D721Med (cell line): ENCODE results near the gene KDM5C.

Experiments
- DNase-seq: peaks from one replicate; pipeline ENCODE4 v3.0.0; 2011; ENCODE audit warnings: low spot score; ENCODE audit not compliant: insufficient read length
- FAIRE-seq: peaks from 2 replicates; lab custom pipeline; 2011; peaks lifted over from hg19 to GRCh38; lab: Jason Lieb, UNC
- CTCF ChIP-seq: IDR thresholded peaks from 2 replicates; pipeline ENCODE4 v1.5.1; 2012; ENCODE audit warnings: mild to moderate bottlenecking, control low read depth; ENCODE audit not compliant: insufficient read depth; ENCODE audit errors: missing control alignments

The KDM5C gene

DNA sequence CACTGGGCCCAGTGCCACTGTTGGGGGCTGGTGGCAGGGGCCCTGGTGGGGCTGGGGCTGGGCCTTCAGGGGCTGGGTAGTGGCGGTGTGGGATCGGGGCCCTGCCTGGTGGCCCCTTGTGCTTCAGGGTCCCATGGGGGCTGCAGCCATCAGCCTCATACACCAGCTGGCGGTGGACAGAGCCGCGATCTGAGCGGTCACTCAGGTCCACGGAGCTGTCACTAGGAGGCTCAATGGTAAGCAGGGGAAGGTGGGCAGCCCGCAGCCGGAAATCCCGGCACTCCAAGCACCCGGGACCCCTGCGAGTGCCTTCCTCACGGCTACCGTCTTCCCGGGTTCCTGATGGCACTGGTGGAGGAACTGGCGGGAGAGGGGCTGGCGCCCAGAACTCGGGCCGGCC is 25.5 kb upstream of the KDM5C start:
- DNase-seq: no peak
- no peak for FAIRE-seq
- TF ChIP-seq CTCF: no peak

DNA sequence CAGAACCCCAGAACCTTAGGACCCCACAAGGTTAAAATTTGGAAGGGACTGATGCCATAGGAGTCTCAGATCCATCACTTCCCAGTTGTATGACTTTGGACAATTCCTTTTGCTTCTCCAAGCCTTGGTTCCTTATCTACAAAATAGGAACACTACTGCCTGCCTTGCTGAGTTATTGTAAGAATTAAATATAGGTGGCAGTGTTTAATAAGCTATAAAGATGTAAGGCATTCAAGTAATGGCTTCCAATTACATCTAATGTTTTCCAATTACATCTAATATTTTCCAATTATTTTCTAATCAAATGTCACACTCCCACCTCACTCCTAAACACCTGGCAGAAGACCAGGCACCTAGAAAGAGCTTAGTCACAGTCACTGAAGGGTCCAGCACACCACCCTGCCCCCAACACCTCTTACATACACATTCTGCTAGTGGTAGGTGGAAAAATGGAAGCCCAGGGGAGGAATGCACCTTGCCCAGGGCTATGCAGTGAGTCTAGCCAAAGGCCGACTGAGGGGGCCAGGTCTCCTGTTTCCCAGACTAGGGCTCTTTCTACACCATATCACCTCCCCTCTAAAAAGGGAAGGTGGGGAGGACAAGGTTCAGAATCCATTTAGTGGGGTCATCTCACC is 24.5 kb upstream of the KDM5C start:
- TF ChIP-seq CTCF: no peak
- DNase-seq: no peak
- no peak for FAIRE-seq

DNA sequence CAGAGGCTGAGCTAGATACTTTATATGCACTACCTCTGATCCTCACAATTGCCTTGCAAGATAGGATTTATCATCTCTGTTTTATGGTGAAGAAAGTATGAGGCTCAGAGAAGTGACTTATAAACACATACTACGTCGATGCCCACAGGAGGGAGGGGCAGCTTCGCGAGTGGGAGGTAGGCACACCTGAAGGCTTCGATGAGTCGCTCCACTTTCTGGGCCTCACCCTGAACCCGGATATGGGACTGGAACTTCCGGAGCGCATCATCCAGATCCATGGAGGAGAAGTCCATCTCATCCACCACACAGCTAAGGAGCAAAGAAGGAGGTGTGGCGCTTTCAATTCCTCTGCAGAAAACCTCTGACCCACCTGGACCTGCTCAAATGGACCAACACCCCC is 22.9 kb upstream of the KDM5C start:
- DNase-seq (no peak), FAIRE-seq (no peak)
- no peak for TF ChIP-seq CTCF

- FAIRE-seq (no peak), DNase-seq (no peak)
- no peak for TF ChIP-seq CTCF
These were observed 21.2 kb upstream of the KDM5C start for GRCh38 chrX:53246231-53246630.

GRCh38 chrX:53244610-53245009 is 19.6 kb upstream of the KDM5C start:
- DNase-seq: no peak
- no peak for TF ChIP-seq CTCF

GRCh38 chrX:53242310-53242709 is 17.3 kb upstream of the KDM5C start:
- DNase-seq: no peak
- no peak for FAIRE-seq
- TF ChIP-seq CTCF: no peak

More at GRCh38 chrX:53244610-53245009, 19.6 kb upstream of the KDM5C start:
- no peak for FAIRE-seq

DNA sequence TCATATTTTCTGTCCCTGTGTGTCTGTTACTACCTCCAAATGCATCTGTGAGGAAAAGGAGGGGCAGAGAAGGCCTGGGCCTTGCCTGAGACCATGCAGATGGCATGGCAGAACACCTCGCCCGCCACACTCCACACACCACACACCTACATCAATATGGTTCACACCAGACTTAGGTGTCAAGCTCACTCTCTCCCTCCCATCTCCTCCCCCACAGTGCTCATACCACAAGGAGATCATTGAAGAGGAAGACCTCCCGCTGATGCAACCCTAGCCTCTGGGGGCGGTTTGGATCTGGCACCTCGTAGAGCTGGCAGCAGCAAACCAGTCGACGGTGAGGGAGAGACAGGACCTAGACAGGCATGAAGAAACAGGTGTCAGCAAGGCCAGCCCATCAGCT is 16.6 kb upstream of the KDM5C start:
- TF ChIP-seq CTCF: no peak
- FAIRE-seq (no peak), DNase-seq (no peak)
